ENCODE results near the gene HEMK1.

DNA sequence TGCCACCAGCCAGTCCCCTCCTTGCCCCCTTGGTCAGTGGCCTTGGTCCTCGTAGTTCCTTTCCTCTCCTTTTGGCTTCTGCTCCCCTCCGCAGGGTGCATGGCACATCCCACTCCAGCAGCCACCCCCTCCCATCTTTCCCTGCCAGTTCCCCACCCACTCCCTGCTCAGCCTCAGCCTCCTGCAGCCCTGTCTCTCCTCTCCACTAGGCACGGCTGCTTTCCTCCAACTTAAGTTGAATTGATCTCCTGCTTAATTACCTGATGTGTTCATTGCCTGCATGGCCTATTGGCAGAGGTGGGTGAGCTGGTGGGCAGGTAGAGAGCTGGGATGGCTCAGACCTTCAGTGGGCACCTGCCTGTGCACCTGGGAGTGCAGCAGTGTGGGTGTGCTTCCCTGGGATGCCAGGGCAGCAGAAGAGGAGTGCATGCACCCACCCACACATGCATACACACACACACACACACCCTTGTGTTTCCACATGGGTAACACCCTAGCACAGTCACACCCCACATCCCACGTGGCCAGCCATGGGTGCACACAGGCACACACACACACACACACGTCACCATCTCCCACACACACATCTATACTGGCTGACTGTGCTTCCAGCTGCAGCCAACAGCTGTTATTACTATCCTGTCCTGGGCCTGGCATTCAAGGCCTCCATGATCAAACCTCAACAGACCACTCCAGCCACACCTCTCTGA is 32.7 kb upstream of the HEMK1 start:
- TF ChIP-seq, protein P1, sequence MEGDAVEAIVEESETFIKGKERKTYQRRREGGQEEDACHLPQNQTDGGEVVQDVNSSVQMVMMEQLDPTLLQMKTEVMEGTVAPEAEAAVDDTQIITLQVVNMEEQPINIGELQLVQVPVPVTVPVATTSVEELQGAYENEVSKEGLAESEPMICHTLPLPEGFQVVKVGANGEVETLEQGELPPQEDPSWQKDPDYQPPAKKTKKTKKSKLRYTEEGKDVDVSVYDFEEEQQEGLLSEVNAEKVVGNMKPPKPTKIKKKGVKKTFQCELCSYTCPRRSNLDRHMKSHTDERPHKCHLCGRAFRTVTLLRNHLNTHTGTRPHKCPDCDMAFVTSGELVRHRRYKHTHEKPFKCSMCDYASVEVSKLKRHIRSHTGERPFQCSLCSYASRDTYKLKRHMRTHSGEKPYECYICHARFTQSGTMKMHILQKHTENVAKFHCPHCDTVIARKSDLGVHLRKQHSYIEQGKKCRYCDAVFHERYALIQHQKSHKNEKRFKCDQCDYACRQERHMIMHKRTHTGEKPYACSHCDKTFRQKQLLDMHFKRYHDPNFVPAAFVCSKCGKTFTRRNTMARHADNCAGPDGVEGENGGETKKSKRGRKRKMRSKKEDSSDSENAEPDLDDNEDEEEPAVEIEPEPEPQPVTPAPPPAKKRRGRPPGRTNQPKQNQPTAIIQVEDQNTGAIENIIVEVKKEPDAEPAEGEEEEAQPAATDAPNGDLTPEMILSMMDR (conservative IDR thresholded peaks at IDR 0.05; ENCODE audit: low read length) = no peak
- TF ChIP-seq EZH2phosphoT487 (IDR thresholded peaks at IDR 0.05; ENCODE audit: borderline replicate concordance) = no peak

Measured in Loucy (cell line).